Measurements from ENCODE around the gene TKT.

DNA sequence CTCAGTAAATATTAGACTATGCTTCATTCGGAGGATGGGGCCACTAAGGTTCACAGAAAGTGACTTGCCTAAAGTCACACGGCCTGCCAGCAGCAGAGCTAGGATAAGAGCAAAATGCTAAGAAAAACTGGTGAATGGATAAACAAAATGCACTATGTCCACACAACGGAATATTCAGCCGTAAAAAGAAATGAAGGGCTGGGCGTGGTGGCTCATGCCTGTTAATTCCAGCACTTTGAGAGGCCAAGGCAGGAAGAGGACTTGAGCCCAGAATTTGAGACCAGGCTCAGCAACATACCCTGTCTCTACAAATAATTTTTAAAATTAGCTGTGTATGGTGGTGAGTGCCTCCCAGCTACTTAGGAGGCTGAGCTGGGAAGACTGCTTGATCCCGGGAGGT, 7.7 kb downstream of the TKT start:
- no peak for TF ChIP-seq EGR1 (IDR thresholded peaks at IDR 0.05; ENCODE audit: low read depth in 2 of 2)
- TF ChIP-seq, protein P1, sequence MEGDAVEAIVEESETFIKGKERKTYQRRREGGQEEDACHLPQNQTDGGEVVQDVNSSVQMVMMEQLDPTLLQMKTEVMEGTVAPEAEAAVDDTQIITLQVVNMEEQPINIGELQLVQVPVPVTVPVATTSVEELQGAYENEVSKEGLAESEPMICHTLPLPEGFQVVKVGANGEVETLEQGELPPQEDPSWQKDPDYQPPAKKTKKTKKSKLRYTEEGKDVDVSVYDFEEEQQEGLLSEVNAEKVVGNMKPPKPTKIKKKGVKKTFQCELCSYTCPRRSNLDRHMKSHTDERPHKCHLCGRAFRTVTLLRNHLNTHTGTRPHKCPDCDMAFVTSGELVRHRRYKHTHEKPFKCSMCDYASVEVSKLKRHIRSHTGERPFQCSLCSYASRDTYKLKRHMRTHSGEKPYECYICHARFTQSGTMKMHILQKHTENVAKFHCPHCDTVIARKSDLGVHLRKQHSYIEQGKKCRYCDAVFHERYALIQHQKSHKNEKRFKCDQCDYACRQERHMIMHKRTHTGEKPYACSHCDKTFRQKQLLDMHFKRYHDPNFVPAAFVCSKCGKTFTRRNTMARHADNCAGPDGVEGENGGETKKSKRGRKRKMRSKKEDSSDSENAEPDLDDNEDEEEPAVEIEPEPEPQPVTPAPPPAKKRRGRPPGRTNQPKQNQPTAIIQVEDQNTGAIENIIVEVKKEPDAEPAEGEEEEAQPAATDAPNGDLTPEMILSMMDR (IDR thresholded peaks at IDR 0.05; ENCODE audit: low read depth, low read length, missing input control), result no peak

Data from liver (tissue), 3 donors.